K562 (cell line): ENCODE data around the gene CIB1. TPM values are rescaled to one million over a fixed set of nuclear protein-coding genes. Genes with fewer than 3 reads are reported as not detected.
A peak's percentile ranks its signal among the peaks of the same experiment; 100 is the strongest.

ENCODE experiments used
- ARNT ChIP-seq, 2 experiments: fragments of 450-650 bp; IDR thresholded peaks; 2 replicates each; pipeline ENCODE4 v1.6.1; 2016; ENCODE audit warnings: mild to moderate bottlenecking in 1 of 2
- ATF6 ChIP-seq: sonication (generic); formaldehyde crosslinking; IDR thresholded peaks from 2 replicates; pipeline ENCODE4 v1.4.0; 2020; ENCODE audit warnings: mild to moderate bottlenecking, missing genetic modification reagents
- CHD4 ChIP-seq: fragments of 200-600 bp; sonication (generic); IDR thresholded peaks from 3 replicates; pipeline ENCODE4 v1.6.1; 2012; ENCODE audit warnings: low read depth, mild to moderate bottlenecking, mixed read lengths, low read length, inconsistent platforms; ENCODE audit not compliant: insufficient read depth, insufficient replicate concordance, poor library complexity, severe bottlenecking
- CTCFL ChIP-seq: IDR thresholded peaks from 2 replicates; pipeline ENCODE4 v1.6.1; 2011; ENCODE audit warnings: borderline replicate concordance, low read depth, mild to moderate bottlenecking, moderate library complexity, low read length; ENCODE audit not compliant: insufficient read depth, poor library complexity, severe bottlenecking
- FOXK1 ChIP-seq: sonication (generic); formaldehyde crosslinking; IDR thresholded peaks from 2 replicates; pipeline ENCODE4 v1.8.0; 2022; ENCODE audit warnings: missing genetic modification reagents, mild to moderate bottlenecking, borderline replicate concordance
- GABPB1 ChIP-seq: sonication (generic); formaldehyde crosslinking; IDR thresholded peaks from 2 replicates; pipeline ENCODE4 v1.8.0; 2022; ENCODE audit warnings: mild to moderate bottlenecking, missing genetic modification reagents
- MXD1 ChIP-seq: fragments of 250-450 bp; sonication (Bioruptor Pico); IDR thresholded peaks from 2 replicates; pipeline ENCODE4 v1.8.0; 2021; ENCODE audit warnings: borderline replicate concordance, mild to moderate bottlenecking, moderate library complexity; ENCODE audit not compliant: poor library complexity, severe bottlenecking
- NR2F6 ChIP-seq: fragments of 450-650 bp; formaldehyde crosslinking; IDR thresholded peaks from 2 replicates; pipeline ENCODE4 v1.4.0; 2020; ENCODE audit warnings: mild to moderate bottlenecking
- SAFB2 ChIP-seq: fragments of 200-400 bp; formaldehyde crosslinking; IDR thresholded peaks from 2 replicates; pipeline ENCODE4 v1.6.1; 2018; ENCODE audit warnings: borderline replicate concordance, low read length, low read depth, moderate library complexity; ENCODE audit not compliant: severe bottlenecking
- TFE3 ChIP-seq: fragments of 450-650 bp; formaldehyde crosslinking; IDR thresholded peaks from 2 replicates; pipeline ENCODE4 v1.4.0; 2020; ENCODE audit warnings: mild to moderate bottlenecking, mixed read lengths
- ZBTB12 ChIP-seq: fragments of 250-450 bp; sonication (Bioruptor Pico); IDR thresholded peaks from 2 replicates; pipeline ENCODE4 v1.4.0; 2020
- ZFP91 ChIP-seq: sonication (generic); formaldehyde crosslinking; IDR thresholded peaks from 2 replicates; pipeline ENCODE4 v1.8.0; 2022; ENCODE audit warnings: mild to moderate bottlenecking, missing genetic modification reagents
- ZNF395 ChIP-seq: fragments of 200-800 bp; sonication (Bioruptor generic); IDR thresholded peaks from 2 replicates; pipeline ENCODE4 v1.6.1; 2017; ENCODE audit warnings: missing genetic modification characterization, missing compliant biosample characterization
- ZNF780A ChIP-seq: fragments of 250-450 bp; sonication (Bioruptor Pico); IDR thresholded peaks from 2 replicates; pipeline ENCODE4 v1.5.0; 2021; ENCODE audit warnings: mild to moderate bottlenecking
- polyA plus RNA-seq, 8 experiments: library from polyadenylated mRNA; depleted of rRNA in 4 of 8; stranded (reverse) in 5 of 8; unstranded in 3 of 8; fragments of >200 nt; fragmentation: Nextera tagmentation in 2 of 8; fragmentation: Illumina TruSeq in 1 of 8; extraction: Ambion mirVana in 2 of 8; extraction: Trizol in 1 of 8; gene quantifications; 2 replicates each; pipeline versions ENCODE4 v1.2.1 to v1.2.3, GENCODE V29; 2011 to 2014; ENCODE audit warnings: inconsistent platforms in 1 of 8, missing spikeins in 1 of 8
- total RNA-seq, 7 experiments: library from RNA; depleted of rRNA in 6 of 7; stranded (reverse); fragments of >200 nt in 6 of 7; fragmentation: Illumina TruSeq in 2 of 7; extraction: Trizol in 2 of 7; gene quantifications; 2 replicates each; pipeline versions ENCODE4 v1.2.1 to v1.2.3, GENCODE V29; 2011 to 2021; ENCODE audit warnings: low replicate concordance in 1 of 7

Gene CIB1
- total and polyA plus RNA-seq, 9 of the 15 experiments (the other 6 are each of a cell fraction or from before 2014, with no cell fraction given) = 14.9 to 136 (median 64.5) TPM

GRCh38 chr15:90232941-90233386 is 777 bp downstream of the CIB1 start (continued):
- TF ChIP-seq ZBTB12 (CRISPR knock-in tag) (no peak), MXD1 (CRISPR knock-in tag) (no peak), ZNF395 (CRISPR knock-in tag) (0 out of 2 replicates have a peak, but pooled peaks have one; percentile 34), ZFP91 (CRISPR knock-in tag) (no peak), NR2F6 (CRISPR knock-in tag) (no peak), FOXK1 (CRISPR knock-in tag) (no peak), TFE3 (CRISPR knock-in tag) (no peak), SAFB2 (no peak), ZNF780A (CRISPR knock-in tag) (no peak), ATF6 (CRISPR knock-in tag) (no peak; the same call in 1 of the 2 replicates), CTCFL (no peak), GABPB1 (CRISPR knock-in tag) (no peak), CHD4 (no peak), ARNT (IDR thresholded peaks at IDR 0.05) (peak in 1 of 2 experiments; percentile 36; a peak in 1 of 4 replicates)
